Mesothelial cell of epicardium (in vitro differentiated cells): Measurements from ENCODE around the gene DOCK4. TPM values are rescaled to one million over a fixed set of nuclear protein-coding genes. Genes with fewer than 3 reads are reported as not detected.
A peak's percentile ranks its signal among the peaks of the same experiment; 100 is the strongest.

Experiments used
- DNase-seq, 2 experiments: peaks; one replicate each; pipeline ENCODE4 v3.0.0; 2021; ENCODE audit warnings: low spot score in 2 of 2; ENCODE audit not compliant: unreplicated experiment in 2 of 2
- H3K27ac Mint-ChIP-seq: 2 replicates; pipeline ENCODE4 v1.8.0; 2021; ENCODE audit warnings: mixed read lengths
- H3K27me3 Mint-ChIP-seq: 2 replicates; pipeline ENCODE4 v1.8.0; 2021; ENCODE audit warnings: low read depth, mixed read lengths
- H3K36me3 Mint-ChIP-seq: 2 replicates; pipeline ENCODE4 v1.8.0; 2021; ENCODE audit warnings: mixed read lengths
- H3K4me1 Mint-ChIP-seq: 2 replicates; pipeline ENCODE4 v1.8.0; 2021; ENCODE audit warnings: mixed read lengths
- H3K4me3 Mint-ChIP-seq: 2 replicates; pipeline ENCODE4 v1.8.0; 2021; ENCODE audit warnings: mild to moderate bottlenecking, moderate library complexity, mixed read lengths
- H3K9me3 Mint-ChIP-seq: 2 replicates; pipeline ENCODE4 v1.8.0; 2021; ENCODE audit warnings: mixed read lengths
- CTCF ChIP-seq: fragments of 200-600 bp; sonication (generic); IDR thresholded peaks from one replicate; pipeline ENCODE4 v1.5.0; 2021; ENCODE audit warnings: antibody characterized with exemption; ENCODE audit not compliant: unreplicated experiment
- total RNA-seq: library from RNA; stranded (reverse); gene quantifications from 3 replicates; pipeline ENCODE4 v1.2.1, GENCODE V29; 2021

DOCK4 gene
- total RNA-seq, result 27.7 to 29.4 TPM (median 28.9 TPM) in 3 replicates

GRCh38 chr7:112206238-112206990 is at the start of gene DOCK4, which contains the start of gene ZNF277:
TSS of gene DOCK4 (minus strand) at chr7:112206399. CDS start at chr7:112206138, 261 bp downstream.
TSS of gene ZNF277 (plus strand) at chr7:112206695. CDS start at chr7:112206717, 22 bp downstream.
- no peaks in the 10 kb centered on the region for H3K36me3 Mint-ChIP-seq
- DNase-seq, result peak; percentile 94 to 99
- peak within 1 kb of the TSS; percentile 95 for H3K4me3 Mint-ChIP-seq
- H3K27me3 Mint-ChIP-seq, result no peaks in the 10 kb centered on the region
- H3K4me1 Mint-ChIP-seq, result peaks cover 33% of the 10 kb centered on the region
- no peaks in the 10 kb centered on the region for H3K9me3 Mint-ChIP-seq
- peak within 1 kb of the TSS; percentile 94 for H3K27ac Mint-ChIP-seq
- no peak for TF ChIP-seq CTCF

- no peak overlapping the region for H3K27ac Mint-ChIP-seq
- no peak for DNase-seq
- H3K27me3 Mint-ChIP-seq, result peaks cover 10% of the 10 kb centered on the region
- no peak for TF ChIP-seq CTCF
- no peaks in the 10 kb centered on the region for H3K36me3 Mint-ChIP-seq
- peaks cover 10% of the 10 kb centered on the region for H3K4me1 Mint-ChIP-seq
- no peak overlapping the region for H3K4me3 Mint-ChIP-seq
- H3K9me3 Mint-ChIP-seq, result no peaks in the 10 kb centered on the region
Measured at GRCh38 chr7:112255388-112255720, 49.2 kb upstream of the DOCK4 start.

- TF ChIP-seq CTCF, result no peak
- Mint-ChIP-seq H3K27ac (no peak overlapping the region), H3K27me3 (peaks cover 11% of the 10 kb centered on the region), H3K9me3 (no peaks in the 10 kb centered on the region), H3K36me3 (no peaks in the 10 kb centered on the region), H3K4me1 (peaks cover 10% of the 10 kb centered on the region), H3K4me3 (no peak overlapping the region)
- no peak for DNase-seq
Measured at GRCh38 chr7:112254709-112255387, 48.6 kb upstream of the DOCK4 start.

GRCh38 chr7:112254156-112254555 is 48.0 kb upstream of the DOCK4 start:
- Mint-ChIP-seq H3K27ac (no peak overlapping the region), H3K4me3 (no peak overlapping the region), H3K27me3 (peaks cover 16% of the 10 kb centered on the region), H3K9me3 (peaks cover 4% of the 10 kb centered on the region), H3K4me1 (peaks cover 12% of the 10 kb centered on the region), H3K36me3 (no peaks in the 10 kb centered on the region)
- no peak for DNase-seq
- no peak for TF ChIP-seq CTCF

- Mint-ChIP-seq H3K9me3 (peaks cover 9% of the 10 kb centered on the region), H3K27ac (no peak overlapping the region)
Measured at GRCh38 chr7:112252691-112253090, 46.5 kb upstream of the DOCK4 start.

More at GRCh38 chr7:112252691-112253090, 46.5 kb upstream of the DOCK4 start:
- peaks cover 3% of the 10 kb centered on the region for H3K36me3 Mint-ChIP-seq
- H3K4me3 Mint-ChIP-seq, result no peak overlapping the region
- DNase-seq, result no peak
- H3K27me3 Mint-ChIP-seq, result peaks cover 16% of the 10 kb centered on the region
- peaks cover 12% of the 10 kb centered on the region for H3K4me1 Mint-ChIP-seq
- TF ChIP-seq CTCF, result no peak
